HG03139 (cell line): Measurements from ENCODE around the gene LRRC45.

Experiments
- ATAC-seq: cut with Tn5 transposase; IDR thresholded peaks from one replicate; pipeline ENCODE4 v1.9.1; 2021; ENCODE audit not compliant: unreplicated experiment

Gene LRRC45

GRCh38 chr17:82049106-82049505 lies 26.0 kb downstream of the LRRC45 start:
- ATAC-seq, result no peak

GRCh38 chr17:82049521-82049971 lies 26.4 kb downstream of the LRRC45 start:
- ATAC-seq, result no peak

GRCh38 chr17:82050152-82050760 lies 27.2 kb downstream of the LRRC45 start:
- no peak for ATAC-seq

- no peak for ATAC-seq
Measured at GRCh38 chr17:82050761-82051641, 27.9 kb downstream of the LRRC45 start.

- no peak for ATAC-seq
Measured at GRCh38 chr17:82051776-82052637, 28.9 kb downstream of the LRRC45 start, which contains the start of the genes GPS1 and RFNG. TSS of gene GPS1 (plus strand) at chr17:82051898. CDS start at chr17:82051932, 34 bp downstream. TSS of gene RFNG (minus strand) at chr17:82051811. CDS start at chr17:82051766, 45 bp downstream.

GRCh38 chr17:82052638-82053059 lies 29.5 kb downstream of the LRRC45 start:
- no peak for ATAC-seq

- ATAC-seq, result no peak
Measured at GRCh38 chr17:82053130-82053529, 30.0 kb downstream of the LRRC45 start.

- no peak for ATAC-seq
Measured at GRCh38 chr17:82053556-82054263, 30.6 kb downstream of the LRRC45 start.

GRCh38 chr17:82054351-82055022 lies 31.4 kb downstream of the LRRC45 start:
- ATAC-seq, result no peak

- no peak for ATAC-seq
Measured at GRCh38 chr17:82055023-82055964, 32.2 kb downstream of the LRRC45 start.

GRCh38 chr17:82055965-82056728 lies 33.0 kb downstream of the LRRC45 start:
- no peak for ATAC-seq

- no peak for ATAC-seq
Measured at GRCh38 chr17:82056729-82057621, 33.9 kb downstream of the LRRC45 start.

- ATAC-seq, result no peak
Measured at GRCh38 chr17:82058230-82058854, 35.2 kb downstream of the LRRC45 start.

- no peak for ATAC-seq
Measured at GRCh38 chr17:82058855-82059249, 35.7 kb downstream of the LRRC45 start.

GRCh38 chr17:82059272-82060000 lies 36.3 kb downstream of the LRRC45 start:
- ATAC-seq, result no peak

GRCh38 chr17:82060001-82060380 lies 36.9 kb downstream of the LRRC45 start:
- ATAC-seq, result no peak
